Osteocyte (in vitro differentiated cells): ENCODE measurements around the gene SPDEF. TPM values are rescaled to one million over a fixed set of nuclear protein-coding genes. Genes with fewer than 3 reads are reported as not detected.
A peak's percentile ranks its signal among the peaks of the same experiment; 100 is the strongest.

Experiments
- DNase-seq: peaks from one replicate; pipeline ENCODE4 v3.0.0; 2021; ENCODE audit warnings: mixed read lengths; ENCODE audit not compliant: unreplicated experiment; ENCODE audit errors: extremely low spot score
- H3K27ac Mint-ChIP-seq: one replicate; pipeline ENCODE4 v1.8.0; 2021; ENCODE audit warnings: mild to moderate bottlenecking, mixed read lengths; ENCODE audit not compliant: unreplicated experiment
- H3K27me3 Mint-ChIP-seq: one replicate; pipeline ENCODE4 v1.8.0; 2021; ENCODE audit warnings: mixed read lengths; ENCODE audit not compliant: unreplicated experiment
- H3K36me3 Mint-ChIP-seq: one replicate; pipeline ENCODE4 v1.8.0; 2021; ENCODE audit warnings: mixed read lengths; ENCODE audit not compliant: unreplicated experiment
- H3K4me1 Mint-ChIP-seq: one replicate; pipeline ENCODE4 v1.8.0; 2021; ENCODE audit warnings: mixed read lengths; ENCODE audit not compliant: unreplicated experiment
- H3K4me3 Mint-ChIP-seq: one replicate; pipeline ENCODE4 v1.8.0; 2021; ENCODE audit warnings: mild to moderate bottlenecking, moderate library complexity, mixed read lengths; ENCODE audit not compliant: unreplicated experiment
- H3K9me3 Mint-ChIP-seq: one replicate; pipeline ENCODE4 v1.8.0; 2021; ENCODE audit warnings: mixed read lengths; ENCODE audit not compliant: unreplicated experiment
- CTCF ChIP-seq: fragments of 200-600 bp; sonication (generic); IDR thresholded peaks from 2 replicates; pipeline ENCODE4 v1.5.0; 2021; ENCODE audit warnings: antibody characterized with exemption, mild to moderate bottlenecking, moderate library complexity
- long read RNA-seq: library from polyadenylated mRNA; unstranded; transcript quantifications from one replicate; pipeline ENCODE4 v2.0.0, GENCODE V29; 2021
- total RNA-seq: library from RNA; stranded (reverse); gene quantifications from 2 replicates; pipeline ENCODE4 v1.2.1, GENCODE V29; 2021

SPDEF gene
- total RNA-seq = not detected in 2 replicates
- long read RNA-seq = 0 reads

- H3K4me1 Mint-ChIP-seq = peaks cover 8% of the 10 kb centered on the region
- DNase-seq = no peak
- H3K27ac Mint-ChIP-seq = no peak within 1 kb of the TSS
- H3K36me3 Mint-ChIP-seq = no peaks in the 10 kb centered on the region
- TF ChIP-seq CTCF = no peak
- no peaks in the 10 kb centered on the region for H3K9me3 Mint-ChIP-seq
- H3K4me3 Mint-ChIP-seq = no peak within 1 kb of the TSS
- H3K27me3 Mint-ChIP-seq = peaks cover 3% of the 10 kb centered on the region
Measured at GRCh38 chr6:34556031-34556471, at the start of gene SPDEF. Gene SPDEF, minus strand, starts transcription at chr6:34556329. Its CDS starts 11,874 bp downstream, at chr6:34544455.

DNA sequence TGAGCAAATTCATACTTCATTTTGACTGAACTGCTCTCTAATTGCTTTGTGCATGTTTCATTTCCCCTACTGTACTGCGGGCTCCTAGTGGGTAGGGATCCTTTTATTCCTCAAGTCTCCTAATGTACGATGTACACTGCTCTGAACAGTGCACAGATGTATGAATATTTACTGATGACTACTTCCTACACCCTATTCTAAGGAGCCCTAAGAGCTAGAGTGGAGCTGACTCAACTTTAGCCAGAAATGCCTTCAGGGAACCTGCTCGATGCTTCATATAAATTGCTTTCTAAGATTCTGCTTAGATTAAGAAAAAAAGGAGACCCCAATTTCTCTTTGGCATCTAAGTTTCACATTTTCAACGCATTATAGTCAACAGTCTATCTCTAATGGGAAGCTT, 47.6 kb upstream of the SPDEF start:
- Mint-ChIP-seq H3K27me3 (no peaks in the 10 kb centered on the region), H3K9me3 (no peaks in the 10 kb centered on the region), H3K36me3 (no peaks in the 10 kb centered on the region), H3K27ac (no peak overlapping the region), H3K4me3 (no peak overlapping the region), H3K4me1 (peaks cover 29% of the 10 kb centered on the region)
- no peak for TF ChIP-seq CTCF
- DNase-seq = no peak

DNA sequence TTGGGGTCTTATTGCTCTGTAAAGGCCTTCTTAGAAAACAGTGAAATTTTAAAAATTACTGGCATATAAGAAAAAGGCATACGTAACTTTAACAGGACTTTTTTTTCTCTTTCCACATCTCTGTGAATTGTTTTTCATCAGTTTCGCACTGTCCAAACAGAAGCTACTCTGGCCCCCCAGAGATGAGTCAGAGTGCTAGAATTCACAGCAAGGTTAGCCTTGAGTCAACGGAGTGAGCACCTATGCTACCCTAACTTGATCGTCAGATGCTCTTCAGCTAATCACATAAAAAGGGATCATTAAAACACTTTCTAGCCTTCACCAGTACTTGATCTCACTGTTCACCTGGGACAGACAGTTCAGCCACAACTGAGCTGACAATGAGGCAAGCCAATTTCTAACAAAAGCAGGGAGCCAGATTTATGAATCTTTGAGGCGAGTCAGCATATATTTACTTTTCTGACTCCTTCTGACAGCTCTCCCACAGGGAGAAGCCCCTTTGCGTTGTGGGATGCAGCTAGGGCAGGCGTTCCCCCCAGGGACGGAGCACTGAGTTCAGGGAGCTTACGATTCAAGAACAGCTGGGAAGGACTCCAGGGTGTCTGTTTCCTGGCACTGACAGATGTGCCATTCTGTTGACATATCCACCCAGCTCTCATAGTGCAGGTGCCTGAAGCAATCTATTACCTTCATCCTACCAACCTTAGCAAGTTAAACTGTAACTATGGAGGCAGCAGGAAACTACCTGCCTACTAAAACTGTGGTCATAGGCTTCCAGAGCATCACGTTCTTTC, 46.4 kb upstream of the SPDEF start:
- Mint-ChIP-seq H3K27ac (peak overlapping the region; percentile 1), H3K9me3 (no peaks in the 10 kb centered on the region), H3K36me3 (no peaks in the 10 kb centered on the region), H3K4me3 (no peak overlapping the region), H3K4me1 (peaks cover 34% of the 10 kb centered on the region), H3K27me3 (no peaks in the 10 kb centered on the region)
- TF ChIP-seq CTCF = no peak
- no peak for DNase-seq

DNA sequence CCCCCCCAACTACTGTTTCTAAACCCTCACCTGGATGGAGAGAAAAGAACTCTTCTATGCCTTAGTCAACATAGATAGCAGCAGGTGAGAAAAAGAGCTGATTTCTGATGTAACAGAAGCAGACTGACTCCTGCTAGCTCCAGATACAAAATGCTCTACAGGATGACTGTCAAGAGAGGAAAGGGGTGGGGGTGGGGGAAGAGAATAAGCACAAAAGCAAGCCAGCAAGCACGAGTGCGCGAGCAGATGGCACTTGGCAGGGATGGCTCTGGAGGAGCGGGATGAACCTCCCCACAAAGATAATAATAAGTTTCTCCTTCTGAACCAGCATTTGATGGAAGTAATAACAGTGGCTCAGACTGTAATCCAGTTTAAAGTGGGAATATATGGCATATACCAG, 45.6 kb upstream of the SPDEF start:
- Mint-ChIP-seq H3K9me3 (no peaks in the 10 kb centered on the region), H3K4me3 (no peak overlapping the region), H3K27me3 (no peaks in the 10 kb centered on the region), H3K36me3 (no peaks in the 10 kb centered on the region), H3K4me1 (peaks cover 34% of the 10 kb centered on the region), H3K27ac (no peak overlapping the region)
- no peak for DNase-seq
- TF ChIP-seq CTCF = no peak

GRCh38 chr6:34600796-34601195, 44.7 kb upstream of the SPDEF start:
- H3K36me3 Mint-ChIP-seq = no peaks in the 10 kb centered on the region
- H3K4me1 Mint-ChIP-seq = peaks cover 34% of the 10 kb centered on the region
- no peak overlapping the region for H3K4me3 Mint-ChIP-seq
- H3K9me3 Mint-ChIP-seq = no peaks in the 10 kb centered on the region
- no peak for TF ChIP-seq CTCF
- DNase-seq = no peak
- no peak overlapping the region for H3K27ac Mint-ChIP-seq
- H3K27me3 Mint-ChIP-seq = no peaks in the 10 kb centered on the region
